Erythroblast (primary cell): Measurements from ENCODE around the gene SEC24A.
"Not testable (repeated sequence)": the region's sequence is repeated elsewhere in the genome, so short reads cannot be mapped to it uniquely, and the experiment has no call there.

Experiments used
- DNase-seq, 2 experiments: peaks; one replicate each; lab custom pipeline; 2025; lab: John Stamatoyannopoulos, UW
- GATA1 ChIP-seq: IDR thresholded peaks from 2 replicates; pipeline ENCODE4 v1.6.1; 2011; ENCODE audit warnings: low read depth, mild to moderate bottlenecking, control low read depth, low read length, moderate library complexity
- POLR2A ChIP-seq: IDR thresholded peaks from 2 replicates; pipeline ENCODE4 v1.6.1; 2011; ENCODE audit warnings: mild to moderate bottlenecking, low read length

Gene SEC24A

DNA sequence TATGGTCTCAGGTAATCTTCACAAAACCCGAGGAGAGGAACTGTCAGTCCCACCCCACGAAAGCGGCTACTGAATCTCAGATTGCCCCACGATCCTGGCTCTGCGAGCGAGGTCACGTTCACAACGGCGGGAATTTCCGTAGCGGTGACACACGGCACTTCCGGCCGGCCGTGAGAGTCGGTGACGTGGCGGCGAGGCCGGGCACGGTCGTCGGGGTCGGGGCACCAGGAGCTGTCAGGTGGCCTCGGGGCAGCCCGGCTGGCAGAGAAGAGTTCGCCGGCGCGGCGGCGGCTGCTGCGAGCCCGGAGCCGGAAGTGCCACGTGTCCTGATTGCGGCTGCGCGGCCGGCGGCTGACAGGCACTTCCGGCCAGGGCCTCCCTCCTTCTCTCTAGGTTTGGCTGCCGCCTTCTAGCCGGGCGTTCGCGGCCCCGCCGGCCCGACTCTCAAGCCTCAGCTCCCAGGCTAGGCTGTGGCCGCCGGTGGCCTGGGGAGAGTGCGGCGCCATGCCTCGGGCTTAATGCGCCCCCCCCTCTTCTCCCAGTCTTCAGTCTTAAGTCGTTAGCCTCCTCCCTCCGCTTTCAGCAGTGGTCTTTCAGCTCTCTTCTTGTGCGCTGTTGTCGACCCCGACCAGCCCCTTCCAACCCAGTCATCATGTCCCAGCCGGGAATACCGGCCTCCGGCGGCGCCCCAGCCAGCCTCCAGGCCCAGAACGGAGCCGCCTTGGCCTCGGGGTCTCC, at the start of gene SEC24A:
Gene SEC24A (plus strand): TSS at position 361 of the 738 bp plus-strand sequence. CDS start 292 bp downstream, at position 653.
- peak; percentile 91 to 93 for DNase-seq
- TF ChIP-seq POLR2A (peak; percentile 83), GATA1 (no peak)

DNA sequence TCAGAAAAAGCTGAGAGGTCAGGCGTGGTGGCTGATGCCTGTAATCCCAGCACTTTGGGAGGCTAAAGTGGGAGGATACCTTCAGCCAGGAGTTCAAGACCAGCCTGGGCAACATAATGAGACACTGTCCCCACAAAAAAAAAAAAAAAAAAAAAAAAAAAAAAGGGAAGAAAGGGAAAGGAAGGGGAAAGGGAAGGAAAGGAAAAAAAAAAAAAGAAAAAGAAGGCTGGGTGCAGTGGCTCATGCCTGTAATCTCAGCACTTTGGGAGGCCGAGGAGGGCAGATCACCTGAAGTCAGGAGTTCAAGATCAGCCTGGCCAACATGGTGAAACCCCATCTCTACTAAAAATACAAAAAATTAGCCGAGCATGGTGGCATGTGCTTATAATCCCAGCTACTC, 48.8 kb upstream of the SEC24A start:
- not testable (repeated sequence) for DNase-seq

DNA sequence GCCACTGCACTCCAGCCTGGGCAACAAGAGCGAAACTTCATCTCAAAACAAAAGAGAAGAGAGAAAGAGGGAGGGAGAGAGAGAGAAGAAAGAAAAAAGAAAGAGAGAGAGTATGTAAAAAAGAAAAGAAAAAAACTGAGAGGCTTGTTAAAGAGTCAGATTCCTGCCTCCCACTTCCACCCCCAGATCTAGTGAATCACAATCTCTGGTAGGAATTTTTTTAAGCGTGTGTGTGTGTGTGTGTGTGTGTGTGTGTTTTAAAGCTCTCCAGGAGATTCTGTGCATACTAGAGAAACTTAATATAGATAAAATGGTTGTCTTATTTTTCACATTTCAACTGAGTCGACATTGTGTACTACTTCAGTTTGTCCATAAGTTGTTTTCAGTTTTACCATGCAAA, 48.0 kb upstream of the SEC24A start:
- no peak for DNase-seq
- TF ChIP-seq GATA1 (no peak), POLR2A (no peak)

DNA sequence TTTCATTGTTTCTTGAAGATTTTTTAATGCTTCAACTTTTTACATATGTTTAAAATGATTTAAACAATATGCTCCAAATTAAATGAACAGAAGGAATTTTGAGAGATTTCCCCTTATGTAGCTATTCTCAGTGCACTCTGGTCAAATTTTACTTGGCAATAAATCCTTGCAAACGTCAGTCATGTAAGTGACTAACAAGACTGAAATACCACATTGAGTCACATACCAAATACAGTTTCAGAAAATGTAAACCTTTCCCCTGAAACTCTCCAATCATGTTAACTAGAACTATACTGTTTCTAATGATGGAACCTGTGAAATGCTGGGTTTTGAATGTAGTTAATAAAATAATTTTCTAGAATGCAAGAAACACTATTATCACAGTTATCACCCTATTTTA, 45.5 kb upstream of the SEC24A start:
- TF ChIP-seq POLR2A, result no peak
- TF ChIP-seq GATA1, result no peak
- DNase-seq, result no peak

DNA sequence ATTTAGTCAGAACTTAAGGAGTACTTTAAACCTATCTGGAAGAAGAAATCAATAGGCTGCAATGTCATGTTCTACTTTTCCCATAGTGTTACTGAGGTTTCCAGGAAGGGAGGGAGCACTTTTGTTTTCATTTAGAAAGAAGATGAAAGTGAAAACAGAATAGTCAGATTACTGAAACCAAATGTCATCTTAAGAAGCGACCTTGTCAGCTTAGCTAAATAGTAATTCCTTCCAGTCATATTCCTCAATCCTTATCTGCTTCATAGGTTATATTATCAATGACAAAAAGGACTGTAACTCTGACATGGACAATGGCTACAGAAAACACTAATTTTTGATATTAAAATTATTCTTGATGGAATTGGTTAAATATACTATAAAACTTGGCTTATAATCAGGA, 43.7 kb upstream of the SEC24A start:
- peak in 1 of 2 experiments; percentile 14 for DNase-seq
- no peak for TF ChIP-seq GATA1
- no peak for TF ChIP-seq POLR2A

DNA sequence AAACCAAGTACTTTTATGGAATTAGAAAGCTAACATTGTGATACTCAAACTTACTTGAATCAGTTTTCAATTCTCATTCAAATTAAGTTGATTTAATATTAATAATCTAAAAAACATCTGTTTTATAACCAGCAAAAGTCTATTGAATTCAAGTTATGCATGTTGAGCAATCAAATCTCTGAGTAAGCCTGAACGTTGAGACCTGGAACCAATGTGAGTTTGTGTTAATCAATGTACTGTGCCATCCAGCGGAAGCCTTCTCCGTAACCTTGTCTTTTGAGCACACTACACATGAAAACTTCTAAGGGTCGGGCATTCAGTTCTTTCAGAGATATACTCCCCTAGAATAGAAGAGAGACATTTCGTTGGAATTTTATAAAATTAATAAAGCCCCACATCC, 41.9 kb upstream of the SEC24A start:
- no peak for DNase-seq
- TF ChIP-seq POLR2A, result no peak
- no peak for TF ChIP-seq GATA1

DNA sequence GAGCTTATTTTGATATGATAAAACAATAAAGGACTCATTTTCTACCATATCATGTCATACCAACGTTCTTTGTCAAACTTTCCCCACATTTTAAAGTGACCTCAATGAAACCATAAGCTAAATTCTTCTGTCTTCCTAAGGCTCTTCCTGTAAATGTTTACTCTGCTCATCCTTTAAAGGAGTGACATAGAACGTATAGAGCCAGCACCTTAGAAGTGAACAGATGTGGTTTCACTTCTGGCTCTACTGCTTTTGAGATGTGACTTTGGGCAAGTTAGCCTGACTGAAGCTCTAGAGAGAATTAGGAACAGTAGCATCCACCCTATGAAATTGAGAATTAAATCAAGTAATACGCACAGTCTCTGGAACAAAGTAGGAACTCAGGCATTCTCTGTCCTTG, 40.0 kb upstream of the SEC24A start:
- no peak for TF ChIP-seq POLR2A
- TF ChIP-seq GATA1, result no peak
- peak in 1 of 2 experiments; percentile 41 for DNase-seq

DNA sequence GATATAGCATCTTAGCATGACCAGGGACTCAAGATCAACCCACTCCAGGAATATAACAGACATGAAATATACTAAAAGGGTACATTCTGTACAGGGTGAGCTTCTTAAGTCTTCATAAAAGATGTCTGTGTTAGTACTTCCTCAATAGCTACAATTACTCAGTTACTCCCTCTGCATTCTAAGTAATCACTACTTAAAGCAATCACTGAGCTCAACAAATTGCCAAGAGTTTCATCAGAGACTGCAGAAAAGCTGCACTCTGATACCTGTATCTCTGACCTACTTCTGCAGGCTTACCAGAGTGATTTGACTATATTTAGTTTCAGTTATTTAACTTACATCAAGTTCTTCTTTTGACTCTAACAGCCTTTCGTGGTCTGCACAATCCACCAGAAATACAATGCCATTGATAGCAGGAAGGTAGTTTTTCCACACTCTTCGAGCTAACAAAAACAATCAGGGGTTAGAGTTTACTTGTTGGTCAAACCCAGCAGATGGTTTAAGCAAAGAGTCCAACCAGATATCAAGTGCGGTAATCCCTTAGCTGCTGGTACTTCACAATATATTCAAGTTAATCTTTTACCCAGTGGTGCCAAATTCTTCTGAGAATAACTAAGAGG, 39.2 kb upstream of the SEC24A start:
- TF ChIP-seq GATA1, result no peak
- TF ChIP-seq POLR2A, result no peak
- DNase-seq, result peak; percentile 43 to 74

DNA sequence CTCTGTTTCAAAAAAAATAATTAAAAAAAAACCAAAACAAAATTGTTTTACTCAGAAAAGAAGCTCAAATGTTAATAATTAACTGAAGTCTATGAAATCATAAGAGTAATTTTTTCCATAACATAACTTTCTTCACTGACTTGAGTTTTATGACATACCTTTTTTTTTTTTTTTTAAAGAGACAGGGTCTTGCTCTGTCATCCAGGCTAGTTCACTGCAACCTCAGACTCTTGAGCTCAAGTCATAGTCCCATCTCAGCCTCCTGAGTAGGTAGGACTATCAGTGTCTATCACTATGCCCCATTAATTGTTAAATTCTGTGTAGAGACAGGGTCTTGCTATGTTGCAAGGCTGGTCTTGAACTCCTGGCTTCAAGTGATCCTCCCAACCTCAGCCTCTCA, 37.9 kb upstream of the SEC24A start:
- no peak for TF ChIP-seq GATA1
- TF ChIP-seq POLR2A, result no peak
- no peak for DNase-seq

DNA sequence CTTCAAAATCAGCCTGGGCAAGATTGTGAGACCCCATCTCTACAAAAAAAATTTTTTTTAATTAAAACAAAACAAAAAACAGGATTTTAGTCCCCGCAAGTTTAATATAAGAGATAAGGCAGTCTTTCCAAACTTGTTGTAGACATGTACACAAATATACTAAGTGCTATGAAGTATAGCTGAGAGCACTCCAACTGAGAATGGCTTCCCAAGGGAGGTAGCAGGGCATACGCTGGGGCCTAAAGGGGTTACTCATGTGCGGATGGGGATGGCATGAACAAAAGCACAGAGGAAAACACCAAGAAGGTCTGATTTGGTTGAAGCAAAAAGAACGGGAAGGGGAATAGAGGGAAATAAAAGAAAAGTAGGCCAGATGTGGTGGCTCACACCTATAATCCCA, 37.1 kb upstream of the SEC24A start:
- no peak for TF ChIP-seq GATA1
- TF ChIP-seq POLR2A, result no peak
- no peak for DNase-seq

DNA sequence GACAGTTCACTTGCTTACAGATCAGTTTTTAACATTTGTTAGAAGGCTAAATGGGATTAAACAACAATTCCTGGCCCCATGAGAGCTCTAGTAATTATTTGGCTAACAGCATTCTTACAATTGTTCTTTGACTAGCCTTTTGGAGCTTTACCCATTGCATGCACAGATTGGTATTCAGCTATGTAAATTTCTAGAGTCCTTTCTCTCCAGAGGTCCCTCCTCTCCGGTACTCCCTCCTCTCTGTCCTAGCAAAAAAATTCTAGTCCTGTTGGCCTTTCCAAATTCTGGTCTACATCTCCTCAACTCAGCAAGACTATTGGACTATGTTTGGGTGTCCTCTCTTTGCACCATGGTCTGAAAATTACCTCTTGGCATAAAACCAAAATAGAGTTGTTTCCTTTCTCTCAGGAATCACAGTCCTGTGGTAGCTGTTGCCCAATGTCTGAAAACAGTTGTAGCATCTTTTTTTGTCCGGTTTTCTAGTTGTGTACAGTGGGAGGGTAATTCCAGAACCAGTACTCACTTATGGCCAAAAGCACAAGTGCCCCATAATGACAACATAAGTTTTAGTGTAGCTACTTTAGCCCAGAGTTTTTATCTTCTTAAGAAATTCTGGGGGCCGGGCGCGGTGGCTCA, 34.0 kb upstream of the SEC24A start:
- no peak for DNase-seq
- TF ChIP-seq POLR2A, result no peak
- TF ChIP-seq GATA1, result no peak

DNA sequence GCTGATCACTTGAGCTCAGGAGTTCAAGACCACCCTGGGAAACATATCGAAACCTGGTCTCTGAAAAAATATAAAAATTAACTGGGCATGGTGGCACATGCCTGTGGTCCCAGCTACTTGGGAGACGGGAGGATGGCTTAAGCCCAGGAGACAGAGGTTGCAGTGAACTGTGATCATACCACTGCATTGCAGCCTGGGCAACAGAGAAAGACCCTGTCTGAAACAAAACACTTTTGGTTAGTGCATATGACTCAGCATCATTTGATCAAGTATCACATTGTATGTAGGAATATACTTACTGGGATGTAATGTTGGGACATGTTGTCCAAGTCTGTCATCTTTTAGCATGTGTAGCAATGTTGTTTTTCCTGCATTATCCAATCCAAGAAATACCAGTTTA, 28.0 kb upstream of the SEC24A start:
- DNase-seq, result no peak
- TF ChIP-seq GATA1 (no peak), POLR2A (no peak)

DNA sequence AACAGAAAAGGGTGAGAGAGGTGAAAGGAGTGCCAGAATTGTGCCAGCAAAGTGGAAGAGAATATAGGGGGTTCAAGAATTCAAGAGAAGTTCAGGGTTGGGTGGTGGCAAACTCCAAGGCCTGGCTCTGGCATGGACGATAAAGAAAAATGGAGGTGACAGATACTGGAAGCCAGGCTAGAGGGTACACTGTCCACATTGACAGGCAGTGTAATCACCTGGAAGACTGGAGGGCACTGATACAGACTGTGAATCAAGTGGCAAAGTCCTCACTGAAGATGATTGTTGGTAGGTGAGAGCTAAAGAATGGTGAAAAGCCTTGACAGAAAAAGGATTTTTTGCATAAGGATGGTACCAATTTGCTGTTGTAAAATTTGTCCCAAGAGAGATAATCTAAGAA, 23.0 kb upstream of the SEC24A start:
- TF ChIP-seq POLR2A (no peak), GATA1 (no peak)
- no peak for DNase-seq

DNA sequence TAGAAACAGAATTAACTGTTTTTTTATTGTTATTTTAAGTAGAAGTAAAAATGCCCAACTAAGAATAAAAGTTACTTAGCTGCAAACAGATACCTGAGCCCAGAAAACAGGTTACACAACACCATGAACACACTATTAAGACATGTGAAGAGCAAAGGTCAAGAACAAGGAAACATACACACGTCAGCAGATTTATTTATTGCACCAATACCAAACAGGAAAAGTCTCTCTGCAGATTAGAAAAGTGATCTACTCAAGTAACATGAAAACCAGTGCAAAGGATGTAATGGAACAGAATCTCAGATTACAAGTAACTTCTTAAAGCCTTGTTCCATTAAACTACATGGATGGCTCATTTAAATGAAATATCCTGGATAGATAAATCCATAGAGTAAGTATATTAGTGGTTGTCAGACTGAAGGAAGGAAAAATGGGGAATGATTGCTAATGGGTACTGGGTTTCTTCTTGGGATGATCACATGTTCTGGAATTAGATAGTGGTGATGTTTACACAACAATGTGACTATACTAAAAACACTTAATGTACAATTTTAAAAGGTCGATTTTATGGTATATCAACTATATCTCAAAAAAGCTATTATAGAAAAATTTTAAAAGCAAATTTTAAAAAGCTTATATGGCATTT, 22.1 kb upstream of the SEC24A start:
- DNase-seq, result peak in 1 of 2 experiments; percentile 16
- no peak for TF ChIP-seq GATA1
- TF ChIP-seq POLR2A, result no peak
